ENCODE measurements around the gene HSH2D. TPM values are rescaled to one million over a fixed set of nuclear protein-coding genes. Genes with fewer than 3 reads are reported as not detected.

Gene HSH2D
- total RNA-seq, 4 donors from 2014 or later, result 28.0 to 111 (median 58.8) TPM

DNA sequence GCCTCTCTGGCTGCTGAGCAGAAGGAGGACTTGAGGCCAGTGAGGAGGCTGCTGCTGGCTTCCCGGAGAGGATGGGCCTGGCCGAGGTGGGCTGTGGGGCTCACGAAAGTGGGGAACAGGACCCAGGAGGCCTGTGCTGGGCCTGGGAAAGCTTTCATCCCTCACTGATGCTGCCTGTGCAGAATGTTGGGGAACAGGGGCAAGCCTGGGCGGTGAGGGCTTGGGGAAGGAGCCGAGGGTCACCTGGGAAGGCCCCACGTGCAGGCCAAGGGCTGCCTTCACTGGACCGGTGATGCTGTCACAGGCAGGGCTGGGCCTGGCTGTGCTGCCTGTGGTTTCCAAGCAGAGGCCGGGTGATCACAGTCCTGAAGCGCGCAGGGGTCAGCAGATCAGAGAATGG is 63.6 kb downstream of the HSH2D start:
- TF ChIP-seq, protein P1, sequence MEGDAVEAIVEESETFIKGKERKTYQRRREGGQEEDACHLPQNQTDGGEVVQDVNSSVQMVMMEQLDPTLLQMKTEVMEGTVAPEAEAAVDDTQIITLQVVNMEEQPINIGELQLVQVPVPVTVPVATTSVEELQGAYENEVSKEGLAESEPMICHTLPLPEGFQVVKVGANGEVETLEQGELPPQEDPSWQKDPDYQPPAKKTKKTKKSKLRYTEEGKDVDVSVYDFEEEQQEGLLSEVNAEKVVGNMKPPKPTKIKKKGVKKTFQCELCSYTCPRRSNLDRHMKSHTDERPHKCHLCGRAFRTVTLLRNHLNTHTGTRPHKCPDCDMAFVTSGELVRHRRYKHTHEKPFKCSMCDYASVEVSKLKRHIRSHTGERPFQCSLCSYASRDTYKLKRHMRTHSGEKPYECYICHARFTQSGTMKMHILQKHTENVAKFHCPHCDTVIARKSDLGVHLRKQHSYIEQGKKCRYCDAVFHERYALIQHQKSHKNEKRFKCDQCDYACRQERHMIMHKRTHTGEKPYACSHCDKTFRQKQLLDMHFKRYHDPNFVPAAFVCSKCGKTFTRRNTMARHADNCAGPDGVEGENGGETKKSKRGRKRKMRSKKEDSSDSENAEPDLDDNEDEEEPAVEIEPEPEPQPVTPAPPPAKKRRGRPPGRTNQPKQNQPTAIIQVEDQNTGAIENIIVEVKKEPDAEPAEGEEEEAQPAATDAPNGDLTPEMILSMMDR (IDR thresholded peaks at IDR 0.05), result no peak
- no peak for TF ChIP-seq POLR2A (IDR thresholded peaks at IDR 0.05)
- H3K36me3 ChIP-seq, result peaks cover 0 to 99% (median 0%) of the 10 kb centered on the region in 3 donors
- DNase-seq, result peak in 1 of 3 donors; percentile 11

DNA sequence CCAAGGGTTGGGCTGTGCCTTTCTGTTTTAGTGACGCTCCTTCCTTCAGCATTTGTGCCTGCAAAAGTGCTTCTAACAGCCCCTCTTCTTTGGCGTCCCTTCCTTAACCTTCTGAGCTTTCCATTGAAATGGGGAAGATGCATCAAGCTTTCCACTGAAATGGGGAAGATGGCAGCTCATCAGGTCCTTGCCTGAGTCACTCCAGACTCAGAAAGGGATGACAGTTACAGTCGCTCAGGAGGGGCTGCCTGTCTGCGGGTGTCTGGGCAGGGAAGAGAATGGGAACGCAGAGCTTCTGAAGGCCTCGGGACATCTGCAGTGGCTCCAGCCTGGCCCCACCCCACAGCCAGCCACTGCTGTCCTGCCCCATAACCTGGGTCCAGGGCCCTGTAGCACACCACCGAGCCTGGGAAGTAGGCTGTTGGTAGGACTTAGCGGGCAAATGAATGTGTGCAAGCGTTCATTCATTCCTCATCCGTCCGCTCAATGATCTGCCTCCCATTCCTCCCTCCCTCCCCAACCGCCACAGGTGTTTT is 64.1 kb downstream of the HSH2D start:
- DNase-seq, result peak in 1 of 3 donors; percentile 17

More for the DNA sequence above, 63.6 kb downstream of the HSH2D start:
- H3K4me1 ChIP-seq, result peaks cover 0 to 5% (median 0%) of the 10 kb centered on the region in 4 donors
- H3K4me3 ChIP-seq, result no peak overlapping the region
- H3K27me3 ChIP-seq, result no peaks in the 10 kb centered on the region
- no peaks in the 10 kb centered on the region for H3K9me3 ChIP-seq
- H3K27ac ChIP-seq, result no peak overlapping the region

More for the DNA sequence above, 64.1 kb downstream of the HSH2D start:
- no peak for TF ChIP-seq POLR2A (IDR thresholded peaks at IDR 0.05)
- TF ChIP-seq, protein P1 (IDR thresholded peaks at IDR 0.05), result no peak
- H3K4me3 ChIP-seq, result no peak overlapping the region
- H3K27ac ChIP-seq, result no peak overlapping the region
- peaks cover 0 to under 1% (median 0%) of the 10 kb centered on the region in 4 donors for H3K4me1 ChIP-seq
- H3K27me3 ChIP-seq, result no peaks in the 10 kb centered on the region
- H3K9me3 ChIP-seq, result no peaks in the 10 kb centered on the region
- H3K36me3 ChIP-seq, result peaks cover 0 to 99% (median 0%) of the 10 kb centered on the region in 3 donors

Small RNAs within 50 kb of the gene (small RNA-seq; reads per million reads assigned to genes)
- gene RF00017, result 0 reads per million in 2 donors

Other genes starting within 250 kb of the HSH2D start
- gene CYP4F2, start 245.6 kb upstream of the HSH2D start, total RNA-seq, result 100 to 1,000 TPM in 3 of 4 donors, 10 to 100 TPM in 1; 19.8 to 915 (median 698) TPM
- gene CYP4F11, start 209.2 kb upstream of the HSH2D start, total RNA-seq, result 10 to 100 TPM in 3 of 4 donors, not detected in 1; 42.0 to 65.3 (median 49.5) TPM
- not detected for gene OR10H4, start 194.7 kb upstream of the HSH2D start, total RNA-seq
- gene TPM4, start 67.2 kb upstream of the HSH2D start, total RNA-seq, result 100 to 1,000 TPM; 125 to 423 (median 139) TPM
- 100 to 1,000 TPM in 2 of 4 donors, 10 to 100 TPM in 2; 53.6 to 138 (median 113) TPM for gene RAB8A, start 31.8 kb upstream of the HSH2D start, total RNA-seq
- not detected for gene CIB3, start 29.8 kb downstream of the HSH2D start, total RNA-seq
- gene FAM32A, start 41.7 kb downstream of the HSH2D start, total RNA-seq, result 100 to 1,000 TPM in 2 of 4 donors, 10 to 100 TPM in 2; 88.0 to 116 (median 102) TPM
- 10 to 100 TPM; 52.7 to 83.9 (median 62.8) TPM for gene AP1M1, start 54.2 kb downstream of the HSH2D start, total RNA-seq
- 100 to 1,000 TPM in 1 of 4 donors, 10 to 100 TPM in 3; 12.1 to 129 (median 37.2) TPM for gene KLF2, start 181.1 kb downstream of the HSH2D start, total RNA-seq

Measured in Peyer's patch (tissue), 4 donors.